ENCODE data around the gene COX7A1. TPM values are rescaled to one million over a fixed set of nuclear protein-coding genes. Genes with fewer than 3 reads are reported as not detected.
"Not testable (repeated sequence)": the region's sequence is repeated elsewhere in the genome, so short reads cannot be mapped to it uniquely, and the experiment has no call there.

COX7A1 gene
- total and polyA plus RNA-seq, 2 donors (not counting 1 experiment from before 2014, with no cell fraction given): 42.5 to 77.9 TPM

- H3K4me2 ChIP-seq (ENCODE audit: extremely low read depth, insufficient read depth, low read length): no peak overlapping the region
Measured at GRCh38 chr19:36182612-36183244, 30.5 kb upstream of the COX7A1 start.

GRCh38 chr19:36179077-36179476 lies 26.8 kb upstream of the COX7A1 start:
- not testable (repeated sequence) for H3K9ac ChIP-seq (ENCODE audit: insufficient read depth, low read length); DNase-seq (ENCODE audit: low read depth in 2 of 2)

More at GRCh38 chr19:36182612-36183244, 30.5 kb upstream of the COX7A1 start:
- Histone ChIP-seq H3K4me1 (ENCODE audit: control insufficient read depth, extremely low read depth, insufficient read depth, low read length) (no peaks in the 10 kb centered on the region), H3K4me3 (replicated peaks in 1 of 4; ENCODE audit: control extremely low read depth in 1 of 4, insufficient read depth in 1 of 4, low read depth in 3 of 4, low read length in 4 of 4) (no peak overlapping the region), H3K79me2 (ENCODE audit: control insufficient read depth, insufficient read depth, low read length) (no peaks in the 10 kb centered on the region), H3K9ac (ENCODE audit: insufficient read depth, low read length) (no peak overlapping the region), H3K9me3 (ENCODE audit: control insufficient read depth, insufficient read depth, low read depth, low read length) (no peaks in the 10 kb centered on the region), H3K36me3 (ENCODE audit: control insufficient read depth, insufficient read depth, low read length) (peaks cover 5% of the 10 kb centered on the region), H2AFZ (ENCODE audit: low read length) (no peak overlapping the region), H3K27me3 (ENCODE audit: control insufficient read depth, insufficient read depth, low read length) (no peaks in the 10 kb centered on the region), H4K20me1 (ENCODE audit: control insufficient read depth, extremely low read depth, insufficient read depth, low read length) (no peaks in the 10 kb centered on the region), H3K27ac (ENCODE audit: insufficient read depth, low read length) (no peak overlapping the region)
- TF ChIP-seq EZH2 (IDR thresholded peaks at IDR 0.05; ENCODE audit: low read length, missing control alignments): no peak
- TF ChIP-seq, protein P1, sequence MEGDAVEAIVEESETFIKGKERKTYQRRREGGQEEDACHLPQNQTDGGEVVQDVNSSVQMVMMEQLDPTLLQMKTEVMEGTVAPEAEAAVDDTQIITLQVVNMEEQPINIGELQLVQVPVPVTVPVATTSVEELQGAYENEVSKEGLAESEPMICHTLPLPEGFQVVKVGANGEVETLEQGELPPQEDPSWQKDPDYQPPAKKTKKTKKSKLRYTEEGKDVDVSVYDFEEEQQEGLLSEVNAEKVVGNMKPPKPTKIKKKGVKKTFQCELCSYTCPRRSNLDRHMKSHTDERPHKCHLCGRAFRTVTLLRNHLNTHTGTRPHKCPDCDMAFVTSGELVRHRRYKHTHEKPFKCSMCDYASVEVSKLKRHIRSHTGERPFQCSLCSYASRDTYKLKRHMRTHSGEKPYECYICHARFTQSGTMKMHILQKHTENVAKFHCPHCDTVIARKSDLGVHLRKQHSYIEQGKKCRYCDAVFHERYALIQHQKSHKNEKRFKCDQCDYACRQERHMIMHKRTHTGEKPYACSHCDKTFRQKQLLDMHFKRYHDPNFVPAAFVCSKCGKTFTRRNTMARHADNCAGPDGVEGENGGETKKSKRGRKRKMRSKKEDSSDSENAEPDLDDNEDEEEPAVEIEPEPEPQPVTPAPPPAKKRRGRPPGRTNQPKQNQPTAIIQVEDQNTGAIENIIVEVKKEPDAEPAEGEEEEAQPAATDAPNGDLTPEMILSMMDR (conservative IDR thresholded peaks at IDR 0.05 in 1 of 2, IDR thresholded peaks at IDR 0.05 in 1 of 2; ENCODE audit: low read depth in 1 of 2, low read length in 2 of 2): no peak
- peak in 1 of 2 donors; percentile 94 for DNase-seq (ENCODE audit: low read depth in 2 of 2)

GRCh38 chr19:36173846-36174245 lies 21.6 kb upstream of the COX7A1 start:
- not testable (repeated sequence) for H3K4me1 ChIP-seq (ENCODE audit: control insufficient read depth, extremely low read depth, insufficient read depth, low read length); H2AFZ ChIP-seq (ENCODE audit: low read length); H4K20me1 ChIP-seq (ENCODE audit: control insufficient read depth, extremely low read depth, insufficient read depth, low read length); H3K27me3 ChIP-seq (ENCODE audit: control insufficient read depth, insufficient read depth, low read length); H3K79me2 ChIP-seq (ENCODE audit: control insufficient read depth, insufficient read depth, low read length); H3K36me3 ChIP-seq (ENCODE audit: control insufficient read depth, insufficient read depth, low read length); H3K4me3 ChIP-seq (replicated peaks in 1 of 4; ENCODE audit: control extremely low read depth in 1 of 4, insufficient read depth in 1 of 4, low read depth in 3 of 4, low read length in 4 of 4); H3K9me3 ChIP-seq (ENCODE audit: control insufficient read depth, insufficient read depth, low read depth, low read length); H3K27ac ChIP-seq (ENCODE audit: insufficient read depth, low read length); H3K4me2 ChIP-seq (ENCODE audit: extremely low read depth, insufficient read depth, low read length); H3K9ac ChIP-seq (ENCODE audit: insufficient read depth, low read length)
- peak in 1 of 2 donors; percentile 13 for DNase-seq (ENCODE audit: low read depth in 2 of 2)

More at GRCh38 chr19:36179077-36179476, 26.8 kb upstream of the COX7A1 start:
- H3K79me2 ChIP-seq (ENCODE audit: control insufficient read depth, insufficient read depth, low read length); H3K4me2 ChIP-seq (ENCODE audit: extremely low read depth, insufficient read depth, low read length); H2AFZ ChIP-seq (ENCODE audit: low read length); H4K20me1 ChIP-seq (ENCODE audit: control insufficient read depth, extremely low read depth, insufficient read depth, low read length); H3K9me3 ChIP-seq (ENCODE audit: control insufficient read depth, insufficient read depth, low read depth, low read length); H3K27ac ChIP-seq (ENCODE audit: insufficient read depth, low read length); H3K4me1 ChIP-seq (ENCODE audit: control insufficient read depth, extremely low read depth, insufficient read depth, low read length); H3K27me3 ChIP-seq (ENCODE audit: control insufficient read depth, insufficient read depth, low read length); H3K36me3 ChIP-seq (ENCODE audit: control insufficient read depth, insufficient read depth, low read length); H3K4me3 ChIP-seq (replicated peaks in 1 of 4; ENCODE audit: control extremely low read depth in 1 of 4, insufficient read depth in 1 of 4, low read depth in 3 of 4, low read length in 4 of 4): not testable (repeated sequence)

- H3K27me3 ChIP-seq (ENCODE audit: control insufficient read depth, insufficient read depth, low read length): no peaks in the 10 kb centered on the region
- H3K4me1 ChIP-seq (ENCODE audit: control insufficient read depth, extremely low read depth, insufficient read depth, low read length): no peaks in the 10 kb centered on the region
- TF ChIP-seq, protein P1 (conservative IDR thresholded peaks at IDR 0.05 in 1 of 2, IDR thresholded peaks at IDR 0.05 in 1 of 2; ENCODE audit: low read depth in 1 of 2, low read length in 2 of 2): no peak
- no peak for TF ChIP-seq EZH2 (IDR thresholded peaks at IDR 0.05; ENCODE audit: low read length, missing control alignments)
- no peak overlapping the region for H3K4me3 ChIP-seq (replicated peaks in 1 of 4; ENCODE audit: control extremely low read depth in 1 of 4, insufficient read depth in 1 of 4, low read depth in 3 of 4, low read length in 4 of 4)
- no peaks in the 10 kb centered on the region for H3K36me3 ChIP-seq (ENCODE audit: control insufficient read depth, insufficient read depth, low read length)
- no peak overlapping the region for H2AFZ ChIP-seq (ENCODE audit: low read length)
- no peaks in the 10 kb centered on the region for H3K79me2 ChIP-seq (ENCODE audit: control insufficient read depth, insufficient read depth, low read length)
- no peaks in the 10 kb centered on the region for H3K9me3 ChIP-seq (ENCODE audit: control insufficient read depth, insufficient read depth, low read depth, low read length)
- DNase-seq (ENCODE audit: low read depth in 2 of 2): no peak
- H4K20me1 ChIP-seq (ENCODE audit: control insufficient read depth, extremely low read depth, insufficient read depth, low read length): no peaks in the 10 kb centered on the region
- no peak overlapping the region for H3K4me2 ChIP-seq (ENCODE audit: extremely low read depth, insufficient read depth, low read length)
- H3K27ac ChIP-seq (ENCODE audit: insufficient read depth, low read length): no peak overlapping the region
- no peak overlapping the region for H3K9ac ChIP-seq (ENCODE audit: insufficient read depth, low read length)
Measured at GRCh38 chr19:36172852-36173251, 20.6 kb upstream of the COX7A1 start.

All from fibroblast of lung (primary cell).